DND-41 (cell line): ENCODE data around the gene PDILT.

Experiments used
- CTCF ChIP-seq: IDR thresholded peaks from 2 replicates; pipeline ENCODE4 v1.5.1; 2012; ENCODE audit warnings: borderline replicate concordance, low read length, moderate library complexity, mild to moderate bottlenecking; ENCODE audit not compliant: poor library complexity, severe bottlenecking; ENCODE audit errors: extremely low read depth
- EZH2 ChIP-seq: IDR thresholded peaks from 3 replicates; pipeline ENCODE4 v1.6.1; 2012; ENCODE audit warnings: borderline replicate concordance, low read depth, mild to moderate bottlenecking, moderate library complexity, low read length, inconsistent platforms; ENCODE audit not compliant: severe bottlenecking

- no peak for TF ChIP-seq CTCF
- TF ChIP-seq EZH2: no peak
These were observed 40.5 kb downstream of the PDILT start for GRCh38 chr16:20364051-20364450.
